Fibroblast of lung (primary cell): ENCODE data around the gene DNAJB13. TPM values are rescaled to one million over a fixed set of nuclear protein-coding genes. Genes with fewer than 3 reads are reported as not detected.

Experiments
- DNase-seq, 2 donors: peaks; one replicate each; pipeline versions ENCODE4 v3.0.0 to v3.0.0-alpha.2; 2010; ENCODE audit warnings: low read depth in 2 of 2
- H2AFZ ChIP-seq: 2 replicates; pipeline ENCODE4 v1.5.1; 2012; ENCODE audit warnings: low read length, control low read depth, inconsistent platforms
- H3K27ac ChIP-seq: 2 replicates; pipeline ENCODE4 v1.5.1; 2011; ENCODE audit warnings: low read length, control low read depth; ENCODE audit not compliant: insufficient read depth
- H3K27me3 ChIP-seq: 2 replicates; pipeline ENCODE4 v1.5.1; 2011; ENCODE audit warnings: mild to moderate bottlenecking, low read length; ENCODE audit not compliant: control insufficient read depth, insufficient read depth
- H3K36me3 ChIP-seq: 2 replicates; pipeline ENCODE4 v1.5.1; 2011; ENCODE audit warnings: low read length; ENCODE audit not compliant: control insufficient read depth, insufficient read depth
- H3K4me1 ChIP-seq: 2 replicates; pipeline ENCODE4 v1.5.1; 2011; ENCODE audit warnings: low read length; ENCODE audit not compliant: control insufficient read depth, insufficient read depth; ENCODE audit errors: extremely low read depth
- H3K4me2 ChIP-seq: 2 replicates; pipeline ENCODE4 v1.5.1; 2011; ENCODE audit warnings: low read length, control low read depth; ENCODE audit not compliant: insufficient read depth; ENCODE audit errors: extremely low read depth
- H3K4me3 ChIP-seq, 4 experiments: fragments of 200-600 bp in 1 of 4; sonication (generic) in 1 of 4; replicated peaks in 1 of 4; 2 replicates each; pipeline ENCODE4 v1.5.1; 2011 to 2016; ENCODE audit warnings: low read length in 4 of 4, low read depth in 3 of 4, mild to moderate bottlenecking in 3 of 4, control low read depth in 2 of 4, inconsistent platforms in 1 of 4, mixed read lengths in 1 of 4; ENCODE audit not compliant: insufficient read depth in 1 of 4; ENCODE audit errors: control extremely low read depth in 1 of 4
- H3K79me2 ChIP-seq: 2 replicates; pipeline ENCODE4 v1.5.1; 2012; ENCODE audit warnings: mild to moderate bottlenecking, low read length, inconsistent platforms; ENCODE audit not compliant: control insufficient read depth, insufficient read depth
- H3K9ac ChIP-seq: 2 replicates; pipeline ENCODE4 v1.5.1; 2011; ENCODE audit warnings: mild to moderate bottlenecking, low read length, control low read depth; ENCODE audit not compliant: insufficient read depth
- H3K9me3 ChIP-seq: 2 replicates; pipeline ENCODE4 v1.5.1; 2012; ENCODE audit warnings: low read depth, low read length; ENCODE audit not compliant: control insufficient read depth, insufficient read depth
- H4K20me1 ChIP-seq: 2 replicates; pipeline ENCODE4 v1.5.1; 2011; ENCODE audit warnings: low read length; ENCODE audit not compliant: control insufficient read depth, insufficient read depth; ENCODE audit errors: extremely low read depth
- EZH2 ChIP-seq: IDR thresholded peaks from 2 replicates; pipeline ENCODE4 v1.5.1; 2012; ENCODE audit warnings: low read length, control low read depth, mild to moderate bottlenecking; ENCODE audit errors: missing control alignments
- polyA plus RNA-seq, 2 donors: library from polyadenylated mRNA; depleted of rRNA in 1 of 2; stranded (reverse) in 1 of 2; unstranded in 1 of 2; fragments of >200 nt; gene quantifications; 2 replicates each; pipeline ENCODE4 v1.2.1, GENCODE V29; 2011 to 2012; ENCODE audit warnings: missing spikeins in 1 of 2
- total RNA-seq: library from RNA; depleted of rRNA; stranded (reverse); fragments of >200 nt; gene quantifications from 2 replicates; pipeline ENCODE4 v1.2.1, GENCODE V29; 2014
- TF ChIP-seq, protein P1 (sequence below), 2 donors: IDR thresholded peaks in 1 of 2; conservative IDR thresholded peaks in 1 of 2; 1 replicate in 1 of 2; 2 replicates in 1 of 2; pipeline ENCODE4 v1.5.1; 2011 to 2012; ENCODE audit warnings: low read length in 2 of 2, control low read depth in 1 of 2, inconsistent platforms in 1 of 2, low read depth in 1 of 2, mild to moderate bottlenecking in 1 of 2

The DNAJB13 gene
- total and polyA plus RNA-seq, 2 donors (not counting 1 experiment from before 2014, with no cell fraction given) = 0.10 to 0.17 TPM

DNA sequence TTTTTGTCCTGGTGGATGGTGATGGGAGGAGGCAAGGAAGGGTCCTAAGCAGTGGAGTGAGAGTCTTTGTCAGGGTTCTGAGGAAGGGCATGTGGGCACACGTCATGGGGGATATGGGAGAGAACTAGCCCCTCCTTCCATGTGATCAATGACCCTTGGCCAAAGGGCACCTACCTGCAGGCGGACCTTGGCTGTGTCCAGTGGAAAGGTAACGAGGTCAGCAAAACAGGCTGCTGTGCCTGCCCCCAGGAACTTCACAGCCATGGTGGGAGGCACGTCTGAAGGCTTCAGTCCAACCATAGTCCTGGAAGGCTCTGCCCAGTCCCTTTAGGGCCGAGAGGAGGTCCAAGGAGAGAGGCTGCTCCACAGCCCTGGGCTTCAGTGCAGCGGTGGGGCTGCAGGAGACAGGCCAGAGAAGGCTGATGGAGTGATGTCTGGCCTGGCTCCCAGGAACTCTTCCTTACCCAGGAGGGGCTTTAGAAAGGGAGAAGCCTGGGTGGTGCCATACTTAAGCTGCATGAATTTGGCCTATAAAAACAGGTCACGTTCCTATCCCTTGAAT, 56.0 kb downstream of the DNAJB13 start:
- Histone ChIP-seq H3K27ac (no peak overlapping the region), H3K9me3 (no peaks in the 10 kb centered on the region), H3K27me3 (no peaks in the 10 kb centered on the region), H3K36me3 (no peaks in the 10 kb centered on the region), H3K4me3 (no peak overlapping the region), H2AFZ (no peak overlapping the region), H4K20me1 (no peaks in the 10 kb centered on the region), H3K4me2 (no peak overlapping the region), H3K4me1 (no peaks in the 10 kb centered on the region), H3K9ac (no peak overlapping the region), H3K79me2 (no peaks in the 10 kb centered on the region)
- no peak for DNase-seq
- TF ChIP-seq EZH2 = no peak
- TF ChIP-seq, protein P1, sequence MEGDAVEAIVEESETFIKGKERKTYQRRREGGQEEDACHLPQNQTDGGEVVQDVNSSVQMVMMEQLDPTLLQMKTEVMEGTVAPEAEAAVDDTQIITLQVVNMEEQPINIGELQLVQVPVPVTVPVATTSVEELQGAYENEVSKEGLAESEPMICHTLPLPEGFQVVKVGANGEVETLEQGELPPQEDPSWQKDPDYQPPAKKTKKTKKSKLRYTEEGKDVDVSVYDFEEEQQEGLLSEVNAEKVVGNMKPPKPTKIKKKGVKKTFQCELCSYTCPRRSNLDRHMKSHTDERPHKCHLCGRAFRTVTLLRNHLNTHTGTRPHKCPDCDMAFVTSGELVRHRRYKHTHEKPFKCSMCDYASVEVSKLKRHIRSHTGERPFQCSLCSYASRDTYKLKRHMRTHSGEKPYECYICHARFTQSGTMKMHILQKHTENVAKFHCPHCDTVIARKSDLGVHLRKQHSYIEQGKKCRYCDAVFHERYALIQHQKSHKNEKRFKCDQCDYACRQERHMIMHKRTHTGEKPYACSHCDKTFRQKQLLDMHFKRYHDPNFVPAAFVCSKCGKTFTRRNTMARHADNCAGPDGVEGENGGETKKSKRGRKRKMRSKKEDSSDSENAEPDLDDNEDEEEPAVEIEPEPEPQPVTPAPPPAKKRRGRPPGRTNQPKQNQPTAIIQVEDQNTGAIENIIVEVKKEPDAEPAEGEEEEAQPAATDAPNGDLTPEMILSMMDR (conservative IDR thresholded peaks at IDR 0.05 in 1 of 2, IDR thresholded peaks at IDR 0.05 in 1 of 2; ENCODE audit: low read depth in 1 of 2, low read length in 2 of 2) = no peak

DNA sequence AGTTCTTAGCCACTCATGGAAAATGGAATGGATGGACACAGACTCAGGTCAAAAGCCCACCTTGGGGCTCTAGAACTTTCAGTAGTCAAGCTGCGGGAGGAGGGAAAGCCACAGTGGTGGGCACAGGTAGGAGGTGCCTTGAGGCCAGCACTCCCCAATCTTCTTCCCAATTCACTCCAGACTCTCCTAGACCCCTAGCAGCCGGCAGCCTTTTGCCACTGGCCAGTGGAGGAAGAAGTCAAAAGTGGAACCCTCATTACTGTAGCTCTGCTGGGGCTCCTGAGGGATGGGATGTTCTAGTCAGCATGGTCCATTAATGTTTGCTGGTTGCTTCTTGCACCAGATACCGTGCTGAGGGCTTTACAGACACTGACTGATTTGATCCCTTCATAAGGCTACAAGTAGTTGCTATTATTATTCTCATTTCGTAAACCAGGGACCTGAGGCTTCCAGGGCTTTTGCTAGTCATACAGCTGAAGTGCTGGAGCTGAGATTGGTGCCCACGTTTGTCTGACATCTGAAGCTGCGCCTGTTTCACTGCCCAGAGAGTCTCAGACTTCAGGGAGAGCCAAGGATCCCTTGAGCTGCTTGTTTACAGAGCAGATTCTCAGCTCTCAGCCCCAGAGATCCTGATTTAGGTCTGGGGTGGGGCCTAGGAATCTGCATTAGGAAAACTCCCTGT, 57.0 kb downstream of the DNAJB13 start:
- Histone ChIP-seq H3K9ac (no peak overlapping the region), H3K27me3 (no peaks in the 10 kb centered on the region), H3K4me1 (no peaks in the 10 kb centered on the region), H3K4me3 (no peak overlapping the region), H2AFZ (no peak overlapping the region), H3K27ac (no peak overlapping the region), H4K20me1 (no peaks in the 10 kb centered on the region), H3K79me2 (no peaks in the 10 kb centered on the region), H3K4me2 (no peak overlapping the region), H3K36me3 (no peaks in the 10 kb centered on the region), H3K9me3 (no peaks in the 10 kb centered on the region)
- TF ChIP-seq EZH2 = no peak
- TF ChIP-seq, protein P1 (conservative IDR thresholded peaks at IDR 0.05 in 1 of 2, IDR thresholded peaks at IDR 0.05 in 1 of 2; ENCODE audit: low read depth in 1 of 2, low read length in 2 of 2) = no peak
- DNase-seq = no peak

DNA sequence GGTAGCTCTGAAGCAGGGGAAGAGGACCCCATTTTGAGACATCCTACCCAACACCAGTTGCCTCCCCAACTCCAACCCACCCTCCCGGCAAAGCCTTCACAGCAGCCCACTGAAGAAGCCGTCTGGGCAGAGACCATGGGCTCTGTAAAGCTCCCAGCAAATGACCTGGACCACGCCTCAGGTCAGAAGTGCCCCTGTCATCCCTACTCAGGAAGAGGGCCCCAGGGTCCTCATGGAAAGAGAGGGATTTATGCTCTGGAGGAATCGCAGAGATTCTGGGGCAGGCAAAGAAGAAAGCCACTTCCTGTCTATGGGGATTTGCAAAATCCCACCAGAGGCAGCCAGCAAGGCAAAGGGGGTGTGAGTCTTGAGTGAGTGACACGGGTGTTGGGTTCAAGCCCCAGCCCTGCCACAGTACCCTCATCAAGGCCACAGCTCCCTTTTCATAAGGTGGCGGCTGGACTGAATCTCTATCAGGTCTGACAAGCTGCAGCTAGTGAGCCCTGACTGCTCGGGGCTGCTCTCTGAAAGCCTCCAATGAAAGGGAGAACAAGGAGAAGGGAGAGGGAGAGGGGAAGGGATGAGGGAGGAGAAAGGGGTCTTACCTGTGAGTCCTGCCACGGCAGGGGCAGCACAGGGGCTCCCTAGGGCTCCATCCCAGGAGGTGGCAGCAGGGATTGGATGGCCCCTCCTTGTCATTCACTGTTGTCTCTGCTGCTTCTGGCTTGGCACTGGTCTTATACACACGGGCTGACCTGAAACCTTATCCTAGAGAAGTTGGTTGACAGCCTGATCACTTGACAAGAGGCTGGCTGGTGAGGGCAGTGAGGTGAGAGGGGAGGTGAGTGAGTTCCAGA, 57.8 kb downstream of the DNAJB13 start, which contains the start of gene UCP3:
Gene UCP3 (minus strand): TSS at position 713 of the 857 bp plus-strand sequence. CDS start 2,043 bp downstream, outside the sequence.
- Histone ChIP-seq H3K4me2 (no peak within 1 kb of the TSS), H3K36me3 (no peaks in the 10 kb centered on the region), H3K4me3 (no peak within 1 kb of the TSS), H3K9me3 (no peaks in the 10 kb centered on the region), H4K20me1 (no peaks in the 10 kb centered on the region), H2AFZ (no peak within 1 kb of the TSS), H3K9ac (no peak within 1 kb of the TSS), H3K27ac (no peak within 1 kb of the TSS), H3K27me3 (no peaks in the 10 kb centered on the region), H3K4me1 (no peaks in the 10 kb centered on the region), H3K79me2 (no peaks in the 10 kb centered on the region)
- no peak for DNase-seq
- TF ChIP-seq, protein P1 (conservative IDR thresholded peaks at IDR 0.05 in 1 of 2, IDR thresholded peaks at IDR 0.05 in 1 of 2; ENCODE audit: low read depth in 1 of 2, low read length in 2 of 2) = no peak
- TF ChIP-seq EZH2 = no peak
